ENCODE measurements around the gene AVL9.

GRCh38 chr7:32506266-32507054 lies 11.2 kb downstream of the AVL9 start:
- TF ChIP-seq CTCF (IDR thresholded peaks at IDR 0.05 in 2 of 3, conservative IDR thresholded peaks at IDR 0.05 in 1 of 3; ENCODE audit: insufficient read depth in 2 of 3, low read depth in 1 of 3, low read length in 3 of 3) (no peak), HMG20A (CRISPR knock-in tag; conservative IDR thresholded peaks at IDR 0.05) (no peak), USF1 (CRISPR knock-in tag; IDR thresholded peaks at IDR 0.05) (no peak), KDM5B (IDR thresholded peaks at IDR 0.05; ENCODE audit: insufficient replicate concordance, low read depth, low read length) (no peak), HNRNPK (IDR thresholded peaks at IDR 0.05; ENCODE audit: low read depth, low read length, poor library complexity, severe bottlenecking) (no peak), SIX5 (IDR thresholded peaks at IDR 0.05; ENCODE audit: borderline replicate concordance in 1 of 2, insufficient read depth in 1 of 2, low read depth in 1 of 2, low read length in 2 of 2) (no peak), FOXK1 (CRISPR knock-in tag; IDR thresholded peaks at IDR 0.05; ENCODE audit: borderline replicate concordance) (no peak), EZH2 (IDR thresholded peaks at IDR 0.05; ENCODE audit: borderline replicate concordance, low read depth, low read length) (no peak), SIN3A (IDR thresholded peaks at IDR 0.05; ENCODE audit: borderline replicate concordance in 2 of 2, control insufficient read depth in 1 of 2, low read depth in 2 of 2, low read length in 2 of 2) (no peak), GABPA (tag; conservative IDR thresholded peaks at IDR 0.05; ENCODE audit: low read depth) (peak; percentile 37), NFATC3 (IDR thresholded peaks at IDR 0.05) (no peak; the same call in 1 of the 2 replicates)

Data from K562 (cell line).